ENCODE data around the gene CHEK2.
"Not testable (repeated sequence)": the region's sequence is repeated elsewhere in the genome, so short reads cannot be mapped to it uniquely, and the experiment has no call there.

Gene CHEK2

DNA sequence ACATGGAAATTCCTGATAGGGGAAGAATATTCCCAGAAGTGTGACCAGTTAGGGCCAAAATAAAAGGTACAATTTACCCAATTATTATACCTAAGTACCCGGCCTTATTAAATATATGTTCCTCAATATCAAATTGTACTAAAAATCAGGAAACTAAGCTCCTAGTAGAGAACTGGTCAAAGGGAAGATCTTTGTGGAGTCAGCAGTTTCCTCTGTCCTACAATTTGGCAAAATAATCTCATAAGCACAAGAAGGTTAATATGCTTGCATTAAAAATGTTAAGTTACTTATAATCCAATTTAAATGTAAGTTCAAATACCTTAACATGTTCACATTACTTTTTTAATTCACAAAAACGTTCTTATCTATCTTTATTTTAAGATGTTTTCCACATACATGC is 72.2 kb downstream of the CHEK2 start:
- Histone ChIP-seq H3K4me3 (ENCODE audit: low read depth, low read length) (no peak overlapping the region), H3K36me3 (replicated peaks) (no peaks in the 10 kb centered on the region), H3K27ac (no peak overlapping the region), H3K27me3 (replicated peaks) (peaks cover 2% of the 10 kb centered on the region)
- TF ChIP-seq, protein P1, sequence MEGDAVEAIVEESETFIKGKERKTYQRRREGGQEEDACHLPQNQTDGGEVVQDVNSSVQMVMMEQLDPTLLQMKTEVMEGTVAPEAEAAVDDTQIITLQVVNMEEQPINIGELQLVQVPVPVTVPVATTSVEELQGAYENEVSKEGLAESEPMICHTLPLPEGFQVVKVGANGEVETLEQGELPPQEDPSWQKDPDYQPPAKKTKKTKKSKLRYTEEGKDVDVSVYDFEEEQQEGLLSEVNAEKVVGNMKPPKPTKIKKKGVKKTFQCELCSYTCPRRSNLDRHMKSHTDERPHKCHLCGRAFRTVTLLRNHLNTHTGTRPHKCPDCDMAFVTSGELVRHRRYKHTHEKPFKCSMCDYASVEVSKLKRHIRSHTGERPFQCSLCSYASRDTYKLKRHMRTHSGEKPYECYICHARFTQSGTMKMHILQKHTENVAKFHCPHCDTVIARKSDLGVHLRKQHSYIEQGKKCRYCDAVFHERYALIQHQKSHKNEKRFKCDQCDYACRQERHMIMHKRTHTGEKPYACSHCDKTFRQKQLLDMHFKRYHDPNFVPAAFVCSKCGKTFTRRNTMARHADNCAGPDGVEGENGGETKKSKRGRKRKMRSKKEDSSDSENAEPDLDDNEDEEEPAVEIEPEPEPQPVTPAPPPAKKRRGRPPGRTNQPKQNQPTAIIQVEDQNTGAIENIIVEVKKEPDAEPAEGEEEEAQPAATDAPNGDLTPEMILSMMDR (IDR thresholded peaks at IDR 0.05; ENCODE audit: low read depth, low read length, missing control alignments) = no peak
- in situ Hi-C loops (cut with HindIII; ENCODE audit: low pct_ligation_motif_present, low sequenced_read_pairs) = no loop called here
- DNase-seq = no peak

DNA sequence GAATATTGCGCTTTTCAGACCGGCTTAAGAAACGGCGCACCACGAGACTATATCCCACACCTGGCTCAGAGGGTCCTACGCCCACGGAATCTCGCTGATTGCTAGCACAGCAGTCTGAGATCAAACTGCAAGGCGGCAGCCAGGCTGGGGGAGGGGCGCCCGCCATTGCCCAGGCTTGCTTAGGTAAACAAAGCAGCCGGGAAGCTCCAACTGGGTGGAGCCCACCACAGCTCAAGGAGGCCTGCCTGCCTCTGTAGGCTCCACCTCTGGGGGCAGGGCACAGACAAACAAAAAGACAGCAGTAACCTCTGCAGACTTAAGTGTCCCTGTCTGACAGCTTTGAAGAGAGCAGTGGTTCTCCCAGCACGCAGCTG is 78.1 kb downstream of the CHEK2 start:
- in situ Hi-C loops (cut with HindIII; ENCODE audit: low pct_ligation_motif_present, low sequenced_read_pairs); H3K36me3 ChIP-seq (replicated peaks); H3K27me3 ChIP-seq (replicated peaks); DNase-seq; H3K27ac ChIP-seq; H3K4me3 ChIP-seq (ENCODE audit: low read depth, low read length): not testable (repeated sequence)

DNA sequence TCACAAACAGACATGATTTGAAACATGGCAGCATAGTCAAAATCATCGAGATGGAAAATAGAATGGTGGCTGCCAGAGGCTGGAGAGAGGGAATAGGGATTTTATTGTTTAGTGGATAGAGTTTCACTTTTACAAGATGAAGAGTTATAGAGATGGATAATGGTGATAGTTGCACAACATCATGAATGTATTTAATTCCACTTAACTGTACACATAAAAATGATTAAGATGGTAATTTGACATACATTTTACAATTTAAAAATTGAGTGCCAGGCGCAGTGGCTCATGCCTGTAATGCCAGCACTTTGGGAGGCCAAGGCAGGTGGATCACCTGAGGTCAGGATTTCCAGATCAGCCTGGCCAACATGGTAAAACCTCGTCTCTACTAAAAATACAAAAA is 83.2 kb downstream of the CHEK2 start:
- Histone ChIP-seq H3K36me3 (replicated peaks) (no peaks in the 10 kb centered on the region), H3K27ac (no peak overlapping the region), H3K4me3 (ENCODE audit: low read depth, low read length) (no peak overlapping the region), H3K27me3 (replicated peaks) (no peaks in the 10 kb centered on the region)
- in situ Hi-C loops (cut with HindIII; ENCODE audit: low pct_ligation_motif_present, low sequenced_read_pairs) = no loop called here
- TF ChIP-seq, protein P1 (IDR thresholded peaks at IDR 0.05; ENCODE audit: low read depth, low read length, missing control alignments) = no peak
- no peak for DNase-seq

DNA sequence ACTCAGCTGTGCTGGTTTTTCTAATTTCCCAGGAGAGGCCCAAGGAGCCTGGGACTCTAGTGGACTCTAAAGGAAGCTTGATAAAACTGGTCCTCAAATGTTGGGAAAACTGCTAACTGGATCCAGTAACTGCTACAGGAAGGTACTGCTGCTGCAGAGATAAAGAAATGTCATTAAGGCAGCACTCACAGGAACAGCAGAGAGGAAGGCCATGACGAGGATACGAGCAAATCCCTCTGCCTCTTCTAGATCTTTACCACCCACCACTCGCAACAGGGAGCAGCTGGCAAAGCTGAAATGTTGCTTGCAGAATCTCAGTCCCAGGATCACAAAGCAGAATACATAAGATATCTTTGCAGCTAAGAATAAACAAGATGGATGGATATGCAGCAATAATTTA is 85.4 kb downstream of the CHEK2 start:
- Histone ChIP-seq H3K27me3 (replicated peaks) (no peaks in the 10 kb centered on the region), H3K27ac (no peak overlapping the region), H3K4me3 (ENCODE audit: low read depth, low read length) (no peak overlapping the region), H3K36me3 (replicated peaks) (no peaks in the 10 kb centered on the region)
- in situ Hi-C loops (cut with HindIII; ENCODE audit: low pct_ligation_motif_present, low sequenced_read_pairs) = no loop called here
- no peak for DNase-seq
- TF ChIP-seq, protein P1 (IDR thresholded peaks at IDR 0.05; ENCODE audit: low read depth, low read length, missing control alignments) = no peak

DNA sequence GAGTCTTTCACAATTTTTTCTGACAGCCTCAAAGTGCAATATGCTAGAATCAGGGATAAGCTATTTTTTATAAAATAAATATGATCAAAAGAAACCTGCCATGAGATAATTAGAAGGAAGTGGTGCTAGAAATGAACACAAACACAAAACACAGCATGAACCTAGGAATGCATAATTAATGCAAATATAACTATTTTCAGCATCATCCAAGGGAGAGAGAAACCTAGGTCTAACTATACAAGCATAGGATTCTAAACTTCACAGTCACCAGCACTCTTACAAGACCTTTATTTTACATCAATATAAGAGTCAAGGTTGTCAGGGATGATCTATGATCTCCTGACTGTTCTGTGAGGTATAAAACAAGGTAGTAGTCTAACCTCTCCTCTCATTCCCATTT is 91.2 kb downstream of the CHEK2 start:
- Histone ChIP-seq H3K4me3 (ENCODE audit: low read depth, low read length) (no peak overlapping the region), H3K27ac (no peak overlapping the region), H3K36me3 (replicated peaks) (no peaks in the 10 kb centered on the region), H3K27me3 (replicated peaks) (no peaks in the 10 kb centered on the region)
- in situ Hi-C loops (cut with HindIII; ENCODE audit: low pct_ligation_motif_present, low sequenced_read_pairs) = no loop called here
- TF ChIP-seq, protein P1 (IDR thresholded peaks at IDR 0.05; ENCODE audit: low read depth, low read length, missing control alignments) = no peak
- no peak for DNase-seq

DNA sequence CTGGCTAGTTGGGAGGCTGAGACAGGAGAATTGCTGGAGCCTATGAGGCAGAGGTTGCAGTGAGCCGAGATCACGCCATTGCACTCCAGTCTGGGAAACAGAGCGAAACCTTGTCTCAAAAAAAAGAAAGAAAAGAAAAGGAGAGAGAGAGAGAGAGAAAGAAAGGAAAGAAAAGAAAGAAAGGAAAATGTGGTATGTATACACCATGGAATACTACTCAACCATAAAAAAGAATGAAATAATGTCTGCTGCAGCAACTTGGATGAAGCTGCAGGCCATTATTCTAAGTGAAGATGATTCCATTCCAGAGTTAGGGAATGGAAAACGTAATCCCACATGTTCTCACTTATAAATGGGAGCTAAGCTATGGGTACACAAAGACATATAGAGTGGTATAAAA is 92.8 kb downstream of the CHEK2 start:
- no peak for DNase-seq
- Histone ChIP-seq H3K4me3 (ENCODE audit: low read depth, low read length) (no peak overlapping the region), H3K27me3 (replicated peaks) (no peaks in the 10 kb centered on the region), H3K36me3 (replicated peaks) (no peaks in the 10 kb centered on the region), H3K27ac (no peak overlapping the region)
- in situ Hi-C loops (cut with HindIII; ENCODE audit: low pct_ligation_motif_present, low sequenced_read_pairs) = no loop called here
- TF ChIP-seq, protein P1 (IDR thresholded peaks at IDR 0.05; ENCODE audit: low read depth, low read length, missing control alignments) = no peak
